ENCODE measurements around the gene UBL3. TPM values are rescaled to one million over a fixed set of nuclear protein-coding genes. Genes with fewer than 3 reads are reported as not detected.
A peak's percentile ranks its signal among the peaks of the same experiment; 100 is the strongest.

Gene UBL3
- total RNA-seq, 1 experiment from 2014 or later = 18.7 TPM

- no peak for DNase-seq (ENCODE audit: low read depth)
- in situ Hi-C loops (cut with HindIII; ENCODE audit: low pct_unique_long_range_greater_than_20kb, low sequenced_read_pairs) = no loop called here
Observed at GRCh38 chr13:29746148-29746677, 104.2 kb downstream of the UBL3 start.

- in situ Hi-C loops (cut with HindIII; ENCODE audit: low pct_unique_long_range_greater_than_20kb, low sequenced_read_pairs) = no loop called here
- no peak for DNase-seq (ENCODE audit: low read depth)
Observed at GRCh38 chr13:29745704-29746103, 104.7 kb downstream of the UBL3 start.

GRCh38 chr13:29743201-29743786 is 107.1 kb downstream of the UBL3 start:
- in situ Hi-C loops (cut with HindIII; ENCODE audit: low pct_unique_long_range_greater_than_20kb, low sequenced_read_pairs) = no loop called here
- peak; percentile 69 for DNase-seq (ENCODE audit: low read depth)

- in situ Hi-C loops (cut with HindIII; ENCODE audit: low pct_unique_long_range_greater_than_20kb, low sequenced_read_pairs) = no loop called here
Observed at GRCh38 chr13:29740961-29741360, 109.5 kb downstream of the UBL3 start.

GRCh38 chr13:29737061-29737460 is 113.4 kb downstream of the UBL3 start:
- no peak for DNase-seq (ENCODE audit: low read depth)
- in situ Hi-C loops (cut with HindIII; ENCODE audit: low pct_unique_long_range_greater_than_20kb, low sequenced_read_pairs) = no loop called here

More at GRCh38 chr13:29740961-29741360, 109.5 kb downstream of the UBL3 start:
- DNase-seq (ENCODE audit: low read depth) = no peak

- in situ Hi-C loops (cut with HindIII; ENCODE audit: low pct_unique_long_range_greater_than_20kb, low sequenced_read_pairs) = no loop called here
- no peak for DNase-seq (ENCODE audit: low read depth)
Observed at GRCh38 chr13:29733147-29733611, 117.2 kb downstream of the UBL3 start.

- in situ Hi-C loops (cut with HindIII; ENCODE audit: low pct_unique_long_range_greater_than_20kb, low sequenced_read_pairs) = no loop called here
Observed at GRCh38 chr13:29730253-29730652, 120.2 kb downstream of the UBL3 start.

GRCh38 chr13:29722415-29722814 is 128.0 kb downstream of the UBL3 start:
- DNase-seq (ENCODE audit: low read depth) = no peak
- in situ Hi-C loops (cut with HindIII; ENCODE audit: low pct_unique_long_range_greater_than_20kb, low sequenced_read_pairs) = no loop called here

More at GRCh38 chr13:29730253-29730652, 120.2 kb downstream of the UBL3 start:
- DNase-seq (ENCODE audit: low read depth) = no peak

GRCh38 chr13:29721766-29722165 is 128.7 kb downstream of the UBL3 start:
- no peak for DNase-seq (ENCODE audit: low read depth)

GRCh38 chr13:29718694-29719093 is 131.7 kb downstream of the UBL3 start:
- in situ Hi-C loops (cut with HindIII; ENCODE audit: low pct_unique_long_range_greater_than_20kb, low sequenced_read_pairs) = no loop called here
- DNase-seq (ENCODE audit: low read depth) = no peak

More at GRCh38 chr13:29721766-29722165, 128.7 kb downstream of the UBL3 start:
- in situ Hi-C loops (cut with HindIII; ENCODE audit: low pct_unique_long_range_greater_than_20kb, low sequenced_read_pairs) = no loop called here

GRCh38 chr13:29716493-29716892 is 133.9 kb downstream of the UBL3 start:
- DNase-seq (ENCODE audit: low read depth) = no peak
- in situ Hi-C loops (cut with HindIII; ENCODE audit: low pct_unique_long_range_greater_than_20kb, low sequenced_read_pairs) = no loop called here
